Stimulated activated CD8-positive, alpha-beta memory T cell treated with anti-CD3 and anti-CD28 coated beads, Interleukin-7, amount 100 ng/mL, for 24 hours (primary cell): ENCODE measurements around the gene INPP5A.

ENCODE experiments used
- DNase-seq: peaks from one replicate; pipeline ENCODE4 v3.0.0-alpha.2; 2020; ENCODE audit warnings: low read depth

INPP5A gene

GRCh38 chr10:132648072-132648850 is 110.7 kb downstream of the INPP5A start:
- no peak for DNase-seq

- DNase-seq = no peak
These were observed 111.4 kb downstream of the INPP5A start for GRCh38 chr10:132648851-132649528.

- DNase-seq = no peak
These were observed 112.2 kb downstream of the INPP5A start for GRCh38 chr10:132649651-132650360.

DNA sequence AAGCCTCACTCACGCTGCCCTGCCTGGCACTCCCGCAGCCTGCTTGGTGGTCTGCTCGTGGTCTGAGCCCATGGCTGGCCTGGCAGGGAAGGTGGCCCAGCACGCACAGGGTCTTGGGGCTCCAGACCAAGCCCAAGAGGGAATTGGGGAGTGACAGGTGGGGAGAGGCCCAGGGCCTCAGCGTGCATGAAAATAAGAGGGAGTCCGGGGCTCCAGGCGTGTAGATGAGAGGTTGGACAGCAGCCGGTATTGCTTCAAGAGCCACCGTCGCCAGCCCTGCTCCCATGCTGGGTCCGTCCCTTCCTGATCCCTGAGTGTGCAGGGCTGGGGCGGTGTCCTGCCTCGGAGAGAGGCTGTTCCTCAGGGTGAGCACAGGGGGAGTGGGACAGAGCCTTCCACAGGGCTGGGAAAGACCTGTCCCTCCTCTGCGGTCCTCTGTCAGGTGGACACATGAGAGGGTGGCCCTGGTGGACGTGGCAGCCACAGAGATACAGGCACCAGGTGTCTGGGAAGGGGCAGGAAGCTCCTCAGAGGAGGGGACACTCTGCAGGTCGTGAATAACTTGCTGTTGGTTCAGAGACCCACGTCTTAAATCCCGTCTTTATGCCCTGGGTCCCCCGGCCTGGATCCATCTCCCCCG is 113.1 kb downstream of the INPP5A start:
- DNase-seq = no peak

DNA sequence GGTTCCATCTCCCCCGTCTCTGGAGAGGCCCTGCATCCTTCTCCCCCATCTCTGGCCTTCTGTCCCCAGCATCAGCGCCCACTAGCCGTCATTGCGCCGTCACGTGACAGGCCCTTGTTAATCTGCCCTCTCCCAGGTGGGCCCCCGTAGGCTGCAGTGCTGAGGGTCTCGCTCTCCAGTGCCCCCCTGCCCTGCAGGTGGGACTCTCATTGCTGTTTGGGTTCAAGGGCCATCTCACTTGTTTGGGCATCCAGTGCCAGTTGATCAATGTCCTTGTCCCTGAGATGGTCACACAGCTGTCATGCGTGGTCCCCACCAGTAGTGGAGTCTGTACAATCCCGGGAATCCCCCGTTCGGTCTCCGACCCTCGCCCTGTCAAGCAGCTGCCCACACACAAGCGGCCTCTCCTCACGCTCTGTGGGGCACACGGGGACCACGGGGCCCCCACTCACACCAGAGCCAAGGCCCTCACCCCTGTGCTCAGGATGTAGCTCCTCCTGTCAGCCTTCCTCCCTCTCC is 114.0 kb downstream of the INPP5A start:
- DNase-seq = no peak

GRCh38 chr10:132652446-132652845 is 114.9 kb downstream of the INPP5A start:
- DNase-seq = no peak

- no peak for DNase-seq
These were observed 115.5 kb downstream of the INPP5A start for GRCh38 chr10:132652936-132653590.

- no peak for DNase-seq
These were observed 116.1 kb downstream of the INPP5A start for GRCh38 chr10:132653721-132654120.

GRCh38 chr10:132654121-132654571 is 116.6 kb downstream of the INPP5A start:
- no peak for DNase-seq

DNA sequence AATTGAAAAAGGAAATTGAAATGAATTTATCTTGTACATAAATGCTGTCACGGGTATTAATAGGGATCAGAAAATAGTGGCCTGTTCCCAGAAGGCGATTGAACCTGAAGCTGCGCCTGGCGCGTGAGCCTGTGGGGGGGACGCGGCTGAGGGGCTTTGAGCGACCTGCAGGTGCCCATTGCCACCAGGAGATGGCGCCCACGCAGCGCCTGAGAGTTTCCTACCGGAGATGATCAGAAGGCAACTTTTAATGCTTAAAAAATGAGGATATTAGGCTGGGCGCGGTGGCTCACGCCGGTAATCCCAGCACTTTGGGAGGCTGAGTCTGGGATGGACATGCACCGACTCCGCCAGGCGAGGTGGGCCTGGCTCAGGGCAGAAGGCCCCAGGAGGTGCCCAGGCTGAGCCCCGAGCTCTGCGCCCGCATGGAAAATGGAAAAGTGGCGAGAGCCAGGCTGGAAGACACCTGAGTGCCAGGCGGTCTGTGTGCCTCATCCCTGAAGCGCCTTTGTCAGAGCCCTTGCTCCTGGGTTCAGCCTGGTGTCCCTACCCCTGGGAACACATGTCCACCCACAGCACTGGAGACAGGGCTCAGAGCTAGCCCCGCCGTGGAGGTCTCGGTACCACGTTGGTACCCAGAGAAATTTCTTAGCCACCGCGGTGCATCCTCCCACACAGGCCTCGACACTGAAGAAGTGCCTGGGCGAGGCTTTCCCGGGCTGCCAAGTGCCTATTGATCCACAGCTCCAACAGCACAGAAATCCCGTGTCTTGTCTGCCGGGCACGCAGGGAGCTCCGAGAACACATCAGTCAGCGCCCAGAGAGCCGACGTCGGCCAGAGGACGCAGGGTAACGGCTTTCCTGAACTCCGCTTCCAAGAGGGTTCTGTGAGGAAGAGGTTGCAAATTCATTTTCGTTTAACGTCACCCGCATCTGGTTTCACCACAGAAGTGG is 117.4 kb downstream of the INPP5A start:
- peak; percentile 21 for DNase-seq

DNA sequence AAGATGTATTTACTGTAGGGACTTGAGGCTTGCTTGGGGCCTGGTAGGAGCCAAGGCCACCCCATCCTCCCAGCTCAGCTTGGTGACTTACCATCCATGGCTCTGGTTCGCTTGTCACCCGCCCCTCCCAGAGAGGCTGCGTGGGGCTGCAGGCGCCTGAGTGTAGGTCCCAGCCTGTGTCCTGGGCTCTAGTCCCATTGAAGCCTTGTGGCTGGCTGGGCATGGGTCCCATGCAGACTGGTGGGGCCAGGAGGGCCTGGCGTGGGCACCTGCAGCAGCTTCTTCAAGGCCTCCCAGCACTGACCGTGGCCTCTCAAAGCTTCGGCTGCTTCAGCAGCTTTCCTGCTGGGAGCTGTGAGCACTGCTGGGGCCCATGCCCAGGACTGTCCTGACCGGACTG is 118.1 kb downstream of the INPP5A start:
- DNase-seq = no peak

GRCh38 chr10:132656283-132657126 is 118.9 kb downstream of the INPP5A start:
- DNase-seq = no peak

DNA sequence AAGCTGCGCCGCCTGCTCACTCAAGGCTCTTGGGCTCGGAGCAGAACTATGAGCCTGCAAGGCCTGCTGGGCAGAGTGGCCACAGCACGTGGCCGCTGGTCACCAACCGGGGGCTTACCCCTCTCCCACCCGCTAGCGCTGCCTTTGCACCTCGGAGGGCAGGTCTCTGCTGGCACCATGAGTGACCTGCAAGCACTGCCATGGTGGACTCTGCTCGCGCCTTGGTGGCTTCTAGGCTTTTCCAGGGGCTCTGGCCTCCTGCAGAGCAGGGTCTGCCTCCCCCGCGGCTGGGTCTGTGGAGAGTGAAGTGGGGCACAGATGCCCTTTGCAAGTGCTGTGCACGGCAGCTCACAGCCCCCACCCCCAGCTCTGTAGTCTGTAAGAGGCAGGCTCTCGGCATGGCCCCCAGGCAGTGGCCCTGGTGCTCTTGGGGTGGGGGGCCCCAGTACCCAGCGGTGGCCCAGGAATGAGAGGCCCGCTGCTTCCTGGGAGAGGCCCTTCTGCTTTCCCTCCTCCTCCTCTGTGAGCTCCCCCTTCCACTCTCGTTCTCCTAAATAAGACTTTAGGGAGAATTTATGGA is 119.6 kb downstream of the INPP5A start:
- DNase-seq = no peak

DNA sequence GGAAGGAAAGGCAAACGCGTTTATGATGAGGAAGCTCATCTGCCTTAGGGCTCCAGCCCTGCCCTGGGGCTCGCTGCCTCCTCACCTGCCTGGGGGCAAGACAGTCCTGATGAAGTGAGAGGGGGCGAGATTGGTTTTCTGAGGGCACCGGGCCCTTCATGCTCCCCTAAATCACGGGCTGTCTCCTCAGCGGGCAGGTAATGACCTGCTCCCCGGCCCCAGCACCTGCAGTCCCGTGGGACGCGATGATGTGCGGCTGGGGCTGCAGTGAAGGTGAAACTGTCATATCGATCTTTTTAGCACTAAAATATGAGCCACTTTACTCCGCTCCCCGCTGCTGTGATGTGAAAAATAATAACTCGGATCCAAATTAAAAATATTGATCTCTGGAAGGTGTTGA is 120.2 kb downstream of the INPP5A start:
- no peak for DNase-seq

GRCh38 chr10:132658546-132659205 is 121.1 kb downstream of the INPP5A start:
- no peak for DNase-seq

- no peak for DNase-seq
These were observed 121.9 kb downstream of the INPP5A start for GRCh38 chr10:132659206-132660091.

- DNase-seq = no peak
These were observed 122.8 kb downstream of the INPP5A start for GRCh38 chr10:132660385-132660784.
